ENCODE measurements around the gene MAP2K7.

Gene MAP2K7

GRCh38 chr19:7872306-7873204, 31.1 kb upstream of the MAP2K7 start:
- Histone ChIP-seq H3K27ac (no peak overlapping the region), H3K4me3 (peak overlapping the region; percentile 56)
- no peak for DNase-seq (ENCODE audit: low spot score)
- TF ChIP-seq, protein P1, sequence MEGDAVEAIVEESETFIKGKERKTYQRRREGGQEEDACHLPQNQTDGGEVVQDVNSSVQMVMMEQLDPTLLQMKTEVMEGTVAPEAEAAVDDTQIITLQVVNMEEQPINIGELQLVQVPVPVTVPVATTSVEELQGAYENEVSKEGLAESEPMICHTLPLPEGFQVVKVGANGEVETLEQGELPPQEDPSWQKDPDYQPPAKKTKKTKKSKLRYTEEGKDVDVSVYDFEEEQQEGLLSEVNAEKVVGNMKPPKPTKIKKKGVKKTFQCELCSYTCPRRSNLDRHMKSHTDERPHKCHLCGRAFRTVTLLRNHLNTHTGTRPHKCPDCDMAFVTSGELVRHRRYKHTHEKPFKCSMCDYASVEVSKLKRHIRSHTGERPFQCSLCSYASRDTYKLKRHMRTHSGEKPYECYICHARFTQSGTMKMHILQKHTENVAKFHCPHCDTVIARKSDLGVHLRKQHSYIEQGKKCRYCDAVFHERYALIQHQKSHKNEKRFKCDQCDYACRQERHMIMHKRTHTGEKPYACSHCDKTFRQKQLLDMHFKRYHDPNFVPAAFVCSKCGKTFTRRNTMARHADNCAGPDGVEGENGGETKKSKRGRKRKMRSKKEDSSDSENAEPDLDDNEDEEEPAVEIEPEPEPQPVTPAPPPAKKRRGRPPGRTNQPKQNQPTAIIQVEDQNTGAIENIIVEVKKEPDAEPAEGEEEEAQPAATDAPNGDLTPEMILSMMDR (IDR thresholded peaks at IDR 0.05) = no peak

DNA sequence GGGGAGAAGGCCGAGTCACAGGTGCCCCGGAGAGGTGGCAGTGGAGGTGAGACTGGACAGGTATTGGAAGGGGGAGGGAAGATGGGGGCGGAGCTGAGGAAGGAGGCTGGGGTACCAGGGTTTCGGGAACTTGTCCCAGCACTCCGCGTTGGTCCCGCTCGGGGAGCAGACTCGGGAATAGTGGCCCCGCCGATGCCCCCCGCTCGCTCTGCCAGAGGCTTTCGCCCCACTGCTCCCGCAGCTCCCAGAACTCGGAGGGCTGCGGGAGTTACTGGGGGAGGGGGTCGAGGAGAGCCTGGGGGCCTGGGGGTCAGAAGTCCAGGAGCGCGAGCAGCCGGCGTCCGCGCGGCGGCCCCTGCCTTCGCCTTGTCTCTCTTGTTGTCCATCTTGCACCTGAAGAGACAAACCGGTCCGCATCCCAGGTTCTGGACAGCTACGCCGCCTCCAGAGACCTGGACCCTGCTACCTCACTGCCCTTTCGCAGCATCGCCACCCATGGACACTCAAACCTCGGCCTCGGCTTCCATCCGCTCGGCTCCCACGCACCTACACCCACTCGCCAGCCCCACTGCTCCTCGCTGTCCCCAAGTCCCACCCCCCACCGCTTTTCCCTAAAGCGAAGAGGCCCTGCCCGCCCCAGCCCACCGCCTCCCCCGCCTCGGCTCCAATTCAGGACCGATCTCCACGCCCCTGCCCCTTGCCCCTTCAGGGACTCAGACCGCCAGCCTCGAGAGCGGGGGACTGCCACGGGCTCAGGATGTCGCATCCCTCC, 30.2 kb upstream of the MAP2K7 start:
- TF ChIP-seq, protein P1 (IDR thresholded peaks at IDR 0.05) = no peak
- no peak for DNase-seq (ENCODE audit: low spot score)
- H3K4me3 ChIP-seq = peak overlapping the region; percentile 61
- H3K27ac ChIP-seq = no peak overlapping the region

- no peak for DNase-seq (ENCODE audit: low spot score)
- TF ChIP-seq, protein P1 (IDR thresholded peaks at IDR 0.05) = no peak
- no peak within 1 kb of the TSS for H3K27ac ChIP-seq
- peak within 1 kb of the TSS; percentile 61 for H3K4me3 ChIP-seq
Measured at GRCh38 chr19:7874076-7874896, 29.4 kb upstream of the MAP2K7 start, which contains the start of gene PRR36. Gene PRR36 (minus strand): TSS chr19:7874390. CDS start chr19:7873689, 701 bp downstream.

DNA sequence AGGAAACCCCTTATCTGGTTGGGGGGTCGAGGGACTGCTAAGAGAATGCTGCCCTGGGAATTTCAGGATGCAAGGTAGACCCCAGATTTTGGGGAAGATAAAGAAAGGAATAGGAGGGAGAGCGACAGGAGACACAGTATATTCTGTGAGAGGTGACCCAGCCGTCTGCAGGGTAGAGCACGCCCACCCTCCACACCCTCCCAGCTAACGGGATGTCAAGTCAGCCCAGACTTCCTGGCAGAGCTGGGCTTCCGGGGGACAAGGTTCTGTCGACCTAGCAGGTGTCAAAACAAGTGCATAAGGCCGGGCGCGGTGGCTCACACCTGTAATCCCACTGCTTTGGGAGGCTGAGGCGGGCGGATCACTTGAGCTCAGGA, 28.8 kb upstream of the MAP2K7 start:
- DNase-seq (ENCODE audit: low spot score) = no peak
- TF ChIP-seq, protein P1 (IDR thresholded peaks at IDR 0.05) = no peak
- H3K4me3 ChIP-seq = no peak overlapping the region

GRCh38 chr19:7877249-7877836, 26.3 kb upstream of the MAP2K7 start:
- H3K4me3 ChIP-seq = no peak overlapping the region
- no peak overlapping the region for H3K27ac ChIP-seq
- DNase-seq (ENCODE audit: low spot score) = no peak
- TF ChIP-seq, protein P1 (IDR thresholded peaks at IDR 0.05) = no peak

More for the DNA sequence above, 28.8 kb upstream of the MAP2K7 start:
- no peak overlapping the region for H3K27ac ChIP-seq

DNA sequence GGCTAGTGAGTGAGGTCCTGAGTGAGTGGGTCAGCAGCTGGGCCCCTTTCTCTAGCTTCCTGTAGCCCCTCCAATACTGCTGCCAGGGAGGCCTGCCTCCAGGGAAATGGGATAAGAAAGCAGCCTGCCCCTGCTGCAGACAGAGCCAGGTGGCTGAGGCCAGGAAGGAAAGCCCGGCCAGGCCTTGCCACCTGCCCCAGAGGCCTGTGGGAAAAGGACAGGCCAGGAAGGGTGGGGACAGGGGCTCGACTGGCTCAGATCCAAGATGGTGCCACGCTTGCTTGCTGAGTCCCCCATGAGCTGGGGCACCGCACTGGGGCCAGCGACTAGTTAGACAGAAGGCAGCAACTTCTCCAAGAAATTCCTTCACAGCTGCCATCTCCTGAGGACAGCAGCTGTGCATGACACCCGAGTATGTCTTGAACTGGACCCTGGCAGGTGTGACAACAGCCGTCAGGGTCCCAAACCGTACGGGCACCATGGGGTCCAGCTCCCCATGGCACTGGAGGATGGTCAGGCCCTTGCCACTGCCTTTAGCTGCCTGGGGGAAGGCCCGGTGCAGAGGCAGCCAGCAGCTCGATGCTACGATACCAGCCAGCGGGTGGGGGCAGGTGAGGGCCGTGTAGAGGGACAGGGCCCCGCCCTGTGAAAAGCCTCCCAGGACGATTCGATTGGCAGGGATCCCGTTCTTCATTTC, 24.4 kb upstream of the MAP2K7 start:
- TF ChIP-seq, protein P1 (IDR thresholded peaks at IDR 0.05) = no peak
- no peak overlapping the region for H3K4me3 ChIP-seq
- DNase-seq (ENCODE audit: low spot score) = no peak
- H3K27ac ChIP-seq = no peak overlapping the region

Measured in coronary artery (tissue), 2 donors.